IMR-90 (cell line): ENCODE measurements around the gene FAM229A. TPM values are rescaled to one million over a fixed set of nuclear protein-coding genes. Genes with fewer than 3 reads are reported as not detected.
"Not testable (repeated sequence)": the region's sequence is repeated elsewhere in the genome, so short reads cannot be mapped to it uniquely, and the experiment has no call there.

Experiments
- ATAC-seq: fragments of 200-7000 bp; cut with Tn5 transposase; 2 replicates; pipeline ENCODE4 v1.9.1; 2020; ENCODE audit warnings: low read depth, mild to moderate bottlenecking, moderate library complexity
- BruUV-seq: library from RNA; stranded (reverse); fragments of 400-500 nt; replicated peaks from 2 replicates; lab custom pipeline; 2021; lab: Mats Ljungman, UMichigan
- CTCF ChIA-PET: fragments of 300-600 bp; formaldehyde crosslinking; extraction: SDS; loops from one replicate; lab custom pipeline; 2021; ENCODE audit warnings: antibody characterized with exemption; lab: Yijun Ruan, JAX
- POLR2A ChIA-PET: fragments of 300-600 bp; sonication (Branson Sonifier 250); formaldehyde crosslinking; loops from one replicate; lab custom pipeline; 2022; ENCODE audit warnings: antibody characterized with exemption; ENCODE audit not compliant: unreplicated experiment; lab: Charles Lee
- DNase-seq: peaks from one replicate; pipeline ENCODE4 v3.0.0; 2013
- H2AFZ ChIP-seq: replicated peaks from 2 replicates; pipeline ENCODE3; 2013; ENCODE audit warnings: low read length, mild to moderate bottlenecking; ENCODE audit not compliant: poor library complexity
- H2AK5ac ChIP-seq: 2 replicates; pipeline ENCODE4 v1.6.1; 2013; ENCODE audit warnings: low read depth, low read length, inconsistent platforms
- H2AK9ac ChIP-seq: replicated peaks from 2 replicates; pipeline ENCODE3; 2013; ENCODE audit warnings: mild to moderate bottlenecking, low read depth, low read length, moderate library complexity; ENCODE audit not compliant: poor library complexity
- H2BK120ac ChIP-seq: 2 replicates; pipeline ENCODE4 v1.6.1; 2013; ENCODE audit warnings: low read depth, low read length, inconsistent platforms
- H2BK15ac ChIP-seq: 3 replicates; pipeline ENCODE4 v1.6.1; 2013; ENCODE audit warnings: low read depth, low read length, inconsistent platforms
- H2BK20ac ChIP-seq: 2 replicates; pipeline ENCODE4 v1.6.1; 2013; ENCODE audit warnings: low read depth, mild to moderate bottlenecking, inconsistent platforms, low read length, moderate library complexity
- H2BK5ac ChIP-seq: 2 replicates; pipeline ENCODE4 v1.6.1; 2013; ENCODE audit warnings: mild to moderate bottlenecking, low read depth, low read length, inconsistent platforms; ENCODE audit not compliant: poor library complexity, severe bottlenecking
- H3K14ac ChIP-seq: replicated peaks from 2 replicates; pipeline ENCODE4 v1.6.1; 2013; ENCODE audit warnings: low read depth, low read length, inconsistent platforms
- H3K18ac ChIP-seq: 2 replicates; pipeline ENCODE4 v1.6.1; 2013; ENCODE audit warnings: low read depth, low read length, control low read depth
- H3K23ac ChIP-seq: 2 replicates; pipeline ENCODE4 v1.6.1; 2013; ENCODE audit warnings: low read depth, low read length, inconsistent platforms
- H3K27ac ChIP-seq: 2 replicates; pipeline ENCODE4 v1.5.1; 2013; ENCODE audit warnings: mild to moderate bottlenecking, control low read depth, low read length; ENCODE audit not compliant: insufficient read depth
- H3K27me3 ChIP-seq: 2 replicates; pipeline ENCODE4 v1.6.1; 2013; ENCODE audit warnings: low read length; ENCODE audit not compliant: control insufficient read depth, insufficient read depth
- H3K36me3 ChIP-seq: 2 replicates; pipeline ENCODE4 v1.6.1; 2013; ENCODE audit warnings: low read length, mixed read lengths; ENCODE audit not compliant: control insufficient read depth, insufficient read depth
- H3K4ac ChIP-seq: 2 replicates; pipeline ENCODE4 v1.6.1; 2013; ENCODE audit warnings: low read depth, low read length, inconsistent platforms
- H3K4me1 ChIP-seq: 2 replicates; pipeline ENCODE4 v1.6.1; 2013; ENCODE audit warnings: low read length, mixed read lengths; ENCODE audit not compliant: control insufficient read depth, insufficient read depth
- H3K4me2 ChIP-seq: 2 replicates; pipeline ENCODE4 v1.6.1; 2013; ENCODE audit warnings: low read depth, mild to moderate bottlenecking, control low read depth, low read length, moderate library complexity
- H3K4me3 ChIP-seq: 2 replicates; pipeline ENCODE4 v1.5.1; 2013; ENCODE audit warnings: low read depth, mild to moderate bottlenecking, control low read depth, low read length, moderate library complexity; ENCODE audit not compliant: insufficient read depth
- H3K56ac ChIP-seq: 2 replicates; pipeline ENCODE4 v1.6.1; 2013; ENCODE audit warnings: low read length, inconsistent platforms; ENCODE audit not compliant: insufficient read depth; ENCODE audit errors: extremely low read depth
- H3K79me1 ChIP-seq, 2 experiments: 2 replicates each; pipeline ENCODE4 v1.6.1; 2013; ENCODE audit warnings: low read length in 2 of 2, inconsistent platforms in 1 of 2, low read depth in 1 of 2
- H3K9ac ChIP-seq: 2 replicates; pipeline ENCODE4 v1.6.1; 2013; ENCODE audit warnings: low read depth, low read length, control low read depth
- H3K9me1 ChIP-seq: 2 replicates; pipeline ENCODE4 v1.6.1; 2013; ENCODE audit warnings: low read length, inconsistent platforms; ENCODE audit not compliant: insufficient read depth
- H3K9me3 ChIP-seq: 2 replicates; pipeline ENCODE4 v1.6.1; 2013; ENCODE audit warnings: low read length; ENCODE audit not compliant: control insufficient read depth, insufficient read depth
- H4K20me1 ChIP-seq: 2 replicates; pipeline ENCODE4 v1.6.1; 2013; ENCODE audit warnings: low read length, inconsistent platforms; ENCODE audit not compliant: insufficient read depth
- H4K5ac ChIP-seq: 2 replicates; pipeline ENCODE4 v1.6.1; 2013; ENCODE audit warnings: mild to moderate bottlenecking, low read depth, low read length, control low read depth
- H4K8ac ChIP-seq, 2 experiments: 2 replicates each; pipeline ENCODE4 v1.6.1; 2013; ENCODE audit warnings: low read depth in 2 of 2, low read length in 2 of 2, control low read depth in 1 of 2, inconsistent platforms in 1 of 2
- H4K91ac ChIP-seq: 2 replicates; pipeline ENCODE4 v1.6.1; 2013; ENCODE audit warnings: low read depth, low read length, inconsistent platforms; ENCODE audit not compliant: insufficient read depth
- CTCF ChIP-seq: conservative IDR thresholded peaks from 2 replicates; pipeline ENCODE4 v1.5.1; 2012; ENCODE audit warnings: mild to moderate bottlenecking, low read depth, low read length, improper control_type of control experiment
- NFE2L2 ChIP-seq: fragments of 150-350 bp; IDR thresholded peaks from 2 replicates; pipeline ENCODE4 v1.6.1; 2016; ENCODE audit warnings: low read depth, mild to moderate bottlenecking, low read length
- RCOR1 ChIP-seq: IDR thresholded peaks from 2 replicates; pipeline ENCODE4 v1.6.1; 2012; ENCODE audit warnings: mild to moderate bottlenecking, low read length, improper control_type of control experiment; ENCODE audit not compliant: insufficient replicate concordance
- WGBS, 2 experiments: methylation state at CpG; one replicate each; pipeline versions ENCODE4 v1.1.5 to v1.1.7; 2013; ENCODE audit warnings: missing lambda C conversion rate in 2 of 2; ENCODE audit not compliant: insufficient read length in 1 of 2; ENCODE audit errors: extremely low coverage in 2 of 2; 5-methylcytosine and 5-hydroxymethylcytosine counted together
- dilution Hi-C: fragments of 300-500 bp; cut with HindIII; formaldehyde crosslinking; loops from one replicate; pipeline ENCODE4 v1.14.3; 2018; ENCODE audit warnings: low sequenced_read_pairs; ENCODE audit not compliant: unreplicated experiment
- in situ Hi-C: fragments of 300-500 bp; cut with MboI; formaldehyde crosslinking; loops from 3 replicates; pipeline ENCODE4 v1.14.3; 2019; ENCODE audit warnings: low sequenced_read_pairs, inconsistent platforms, mixed read lengths
- intact Hi-C: fragments of 100-400 bp; cut with micrococcal nuclease; formaldehyde crosslinking; loops from 2 replicates; pipeline ENCODE4 v1.10.0; 2022
- polyA plus RNA-seq, 3 experiments: library from polyadenylated mRNA; depleted of rRNA; stranded (reverse); fragments of >200 nt; gene quantifications; 2 replicates each; pipeline ENCODE4 v1.2.3, GENCODE V29; 2012; ENCODE audit warnings: low replicate concordance in 1 of 3
- total RNA-seq: library from RNA; depleted of rRNA; stranded (reverse); fragments of >200 nt; gene quantifications from 2 replicates; pipeline ENCODE4 v1.2.3, GENCODE V29; 2012

Gene FAM229A
- total and polyA plus RNA-seq, 2 of the 4 experiments (the other 2 are of a cell fraction) = 0.36 to 4.3 TPM

- Histone ChIP-seq H2AK9ac (no peak overlapping the region), H3K36me3 (peaks cover 6% of the 10 kb centered on the region; the same call in 1 of the 2 replicates), H4K5ac (no peak overlapping the region), H3K4me3 (no peak overlapping the region), H3K14ac (no peak overlapping the region), H3K79me1 (peaks cover 8 to 20% of the 10 kb centered on the region in 2 experiments; a peak in 3 of 4 replicates), H4K20me1 (no peaks in the 10 kb centered on the region), H4K8ac (no peak overlapping the region), H3K9me1 (peaks cover 18% of the 10 kb centered on the region), H2AFZ (no peak overlapping the region), H3K18ac (no peak overlapping the region), H3K56ac (no peak overlapping the region), H3K23ac (no peak overlapping the region), H3K4me2 (no peak overlapping the region), H3K27ac (no peak overlapping the region), H3K9ac (no peak overlapping the region), H3K9me3 (no peaks in the 10 kb centered on the region), H3K4ac (no peak overlapping the region), H2BK120ac (no peak overlapping the region), H4K91ac (no peak overlapping the region), H2AK5ac (no peak overlapping the region), H2BK20ac (no peak overlapping the region), H3K27me3 (no peaks in the 10 kb centered on the region), H2BK5ac (no peak overlapping the region), H3K4me1 (peaks cover 20% of the 10 kb centered on the region), H2BK15ac (no peak overlapping the region)
- WGBS, 2 experiments = no CpG with 5 or more reads among the region's 1 CpG
- in situ Hi-C loops (no loop called here), dilution Hi-C loops (no loop called here), intact Hi-C loops (no loop called here)
- no TSS peak for BruUV-seq
- ChIA-PET POLR2A (no interaction called here), CTCF (no interaction called here)
- DNase-seq (no peak), ATAC-seq (no peak)
- TF ChIP-seq CTCF (no peak), NFE2L2 (no peak), RCOR1 (no peak)
Measured at GRCh38 chr1:32356478-32356877, 5.8 kb downstream of the FAM229A start.

- intact Hi-C loops, H3K14ac ChIP-seq, dilution Hi-C loops, BruUV-seq, H3K18ac ChIP-seq, H2AK9ac ChIP-seq, H4K8ac ChIP-seq, in situ Hi-C loops, H4K91ac ChIP-seq, H3K4me2 ChIP-seq, H3K9ac ChIP-seq, H3K27me3 ChIP-seq, H3K4me3 ChIP-seq, H3K9me3 ChIP-seq, H3K36me3 ChIP-seq, H3K56ac ChIP-seq, POLR2A ChIA-PET, ATAC-seq, H4K5ac ChIP-seq, H2AFZ ChIP-seq, H3K23ac ChIP-seq, H2BK120ac ChIP-seq, H2BK5ac ChIP-seq, H4K20me1 ChIP-seq, H3K4ac ChIP-seq, H2BK15ac ChIP-seq, CTCF ChIA-PET, H2AK5ac ChIP-seq, H3K27ac ChIP-seq, DNase-seq, H2BK20ac ChIP-seq: not testable (repeated sequence)
- peaks cover 18% of the 10 kb centered on the region for H3K9me1 ChIP-seq
- peaks cover 8 to 23% of the 10 kb centered on the region in 2 experiments; a peak in 3 of 4 replicates for H3K79me1 ChIP-seq
- peaks cover 20% of the 10 kb centered on the region for H3K4me1 ChIP-seq
- WGBS, 2 experiments = 60% methylated on average over 1 of the region's 6 CpGs; no CpG with 5 or more reads in 1 of the 2 experiments
Measured at GRCh38 chr1:32355778-32356177, 6.5 kb downstream of the FAM229A start.
